ENCODE measurements around the gene DVL2.
"Not testable (repeated sequence)": the region's sequence is repeated elsewhere in the genome, so short reads cannot be mapped to it uniquely, and the experiment has no call there.

The DVL2 gene

DNA sequence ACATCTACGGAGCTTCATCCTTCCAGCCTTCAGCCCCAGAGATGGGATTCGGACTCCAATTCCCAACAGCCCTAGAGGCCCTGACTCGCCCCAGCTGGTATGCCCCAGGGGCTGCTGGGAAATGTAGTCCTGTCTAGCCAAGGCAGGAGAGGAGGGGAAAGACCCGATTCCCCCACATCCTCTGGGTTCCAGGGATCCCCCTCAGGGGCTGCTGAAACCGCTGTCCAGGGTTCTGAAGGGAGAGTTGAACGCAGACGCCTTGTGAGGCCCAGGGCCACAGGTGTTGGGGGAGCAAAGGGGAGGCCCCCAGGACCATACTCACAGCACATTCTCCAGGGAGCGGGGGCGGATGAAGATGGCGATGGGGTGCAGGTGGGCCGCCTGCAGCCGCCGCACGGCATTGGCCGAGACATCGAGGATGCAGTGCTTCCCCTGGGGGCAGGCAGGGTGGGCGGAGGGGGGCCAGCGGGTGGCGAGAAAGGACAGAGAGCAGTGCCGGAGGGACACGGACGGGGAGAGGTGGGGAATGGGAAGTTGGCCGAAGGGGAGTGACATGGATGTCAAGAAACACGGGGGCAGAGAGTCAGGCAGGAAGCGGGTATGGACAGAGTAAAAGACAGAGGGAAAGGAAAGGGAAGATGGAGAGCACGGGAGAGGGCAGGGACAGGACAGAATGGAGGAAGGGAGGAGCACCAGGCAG, 42.6 kb downstream of the DVL2 start:
- DNase-seq = peak in 1 of 2 donors; percentile 39

DNA sequence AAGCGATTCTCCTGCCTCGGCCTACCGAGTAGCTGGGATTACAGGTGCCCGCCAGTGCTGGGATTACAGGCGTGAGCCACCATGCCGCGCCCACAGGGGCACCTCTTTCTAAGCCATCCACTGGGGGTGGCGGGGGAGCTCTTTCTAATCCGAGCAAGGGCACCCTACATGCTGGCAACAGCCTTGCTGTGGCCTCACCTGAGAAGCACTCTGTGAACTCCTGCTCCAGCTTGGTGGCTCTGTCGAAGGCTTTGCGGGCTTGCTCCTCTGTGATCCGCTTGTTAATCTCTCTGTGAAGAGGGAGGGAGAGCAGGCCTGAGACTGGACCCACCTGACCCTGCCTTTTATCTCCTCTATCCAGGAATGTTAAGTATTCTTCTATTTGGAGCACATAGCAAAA, 43.2 kb downstream of the DVL2 start:
- no peak for DNase-seq

DNA sequence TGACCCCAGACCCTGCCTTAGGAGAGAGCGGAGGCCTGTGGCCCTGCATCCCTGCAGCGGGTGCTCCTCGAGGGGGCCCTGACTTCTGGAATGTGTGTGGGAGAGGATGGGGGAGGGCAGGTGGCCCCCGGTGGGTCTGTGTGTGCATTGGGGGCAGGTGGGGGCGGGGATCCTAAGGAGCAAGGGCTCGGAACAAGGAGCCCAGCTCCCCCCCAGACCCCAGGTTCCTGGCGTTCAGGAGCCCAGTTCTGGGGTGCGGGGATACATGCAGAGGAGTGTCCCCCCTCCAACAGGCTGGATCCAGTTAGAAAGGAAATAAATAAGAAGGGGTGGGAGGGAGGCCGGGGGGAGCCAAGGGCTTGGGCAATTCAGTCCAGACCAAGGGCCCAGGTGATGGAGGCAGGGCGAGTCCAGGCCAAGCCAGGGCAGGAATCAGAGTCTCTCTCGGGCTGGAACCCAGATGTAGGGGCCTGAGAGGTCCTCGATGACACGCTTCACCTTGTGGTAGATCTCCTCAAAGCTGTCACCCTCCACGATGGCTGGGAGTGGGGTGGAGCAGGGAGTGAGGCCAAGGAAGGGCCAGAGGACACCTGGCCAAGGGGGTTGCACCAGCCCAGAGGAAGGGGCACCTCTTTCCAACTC, 43.9 kb downstream of the DVL2 start:
- DNase-seq = no peak

DNA sequence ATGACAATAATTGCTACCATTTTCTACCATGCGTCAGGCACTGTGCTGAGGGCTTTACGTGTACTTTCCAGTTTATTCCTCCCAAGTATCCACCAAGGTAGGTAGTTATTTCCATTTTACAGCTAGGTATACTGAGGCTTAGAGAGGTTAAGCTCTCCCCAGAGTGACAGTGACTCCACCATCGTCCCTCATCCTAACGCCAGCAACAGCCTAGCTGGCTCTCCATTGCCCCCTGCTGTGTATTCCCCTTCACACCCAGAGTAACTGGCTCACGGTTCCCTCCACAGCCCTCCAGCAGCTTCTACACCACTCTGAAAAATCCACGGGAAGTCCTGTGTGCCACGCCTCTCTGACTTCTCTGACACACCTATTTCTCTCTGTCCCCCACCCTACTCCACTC, 48.1 kb downstream of the DVL2 start:
- no peak for DNase-seq

DNA sequence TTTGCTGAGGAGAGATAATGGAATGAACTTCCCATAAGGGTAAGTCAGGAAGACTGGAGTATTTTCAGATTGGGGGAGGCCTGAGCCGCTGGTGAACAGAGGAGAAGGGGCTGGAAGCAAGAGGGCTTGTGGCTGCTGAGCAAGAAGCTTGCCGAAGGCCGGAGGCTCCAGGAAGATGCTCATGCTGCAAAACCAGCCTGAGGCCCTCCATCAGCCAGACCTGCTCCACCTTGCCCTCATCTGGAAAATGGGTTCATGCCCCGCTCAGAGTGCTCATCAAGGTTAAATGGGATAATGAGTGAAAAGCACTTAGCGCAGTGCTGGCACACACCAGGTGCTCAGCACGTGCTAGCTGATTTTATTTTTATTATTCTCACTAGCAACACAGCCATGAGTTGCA, 49.7 kb downstream of the DVL2 start:
- no peak for DNase-seq

DNA sequence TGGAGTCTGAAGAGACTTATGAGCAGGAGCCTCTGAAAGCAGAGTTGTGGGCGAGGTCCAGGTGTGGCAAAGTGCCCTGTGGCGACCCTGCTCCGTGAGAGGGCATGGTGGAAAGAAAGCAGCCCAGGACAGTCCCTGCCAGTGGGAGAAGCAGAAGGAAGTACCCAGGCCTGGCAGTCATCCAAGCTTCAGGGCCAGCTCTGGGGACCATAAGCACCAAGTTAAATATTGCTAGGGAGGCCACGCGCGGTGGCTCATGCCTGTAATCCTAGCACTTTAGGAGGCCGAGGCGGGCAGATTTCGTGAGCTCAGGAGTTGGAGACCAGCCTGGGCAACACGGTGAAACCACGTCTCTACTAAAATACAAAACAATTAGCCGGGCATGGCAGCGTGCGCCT, 50.2 kb downstream of the DVL2 start:
- DNase-seq = no peak

DNA sequence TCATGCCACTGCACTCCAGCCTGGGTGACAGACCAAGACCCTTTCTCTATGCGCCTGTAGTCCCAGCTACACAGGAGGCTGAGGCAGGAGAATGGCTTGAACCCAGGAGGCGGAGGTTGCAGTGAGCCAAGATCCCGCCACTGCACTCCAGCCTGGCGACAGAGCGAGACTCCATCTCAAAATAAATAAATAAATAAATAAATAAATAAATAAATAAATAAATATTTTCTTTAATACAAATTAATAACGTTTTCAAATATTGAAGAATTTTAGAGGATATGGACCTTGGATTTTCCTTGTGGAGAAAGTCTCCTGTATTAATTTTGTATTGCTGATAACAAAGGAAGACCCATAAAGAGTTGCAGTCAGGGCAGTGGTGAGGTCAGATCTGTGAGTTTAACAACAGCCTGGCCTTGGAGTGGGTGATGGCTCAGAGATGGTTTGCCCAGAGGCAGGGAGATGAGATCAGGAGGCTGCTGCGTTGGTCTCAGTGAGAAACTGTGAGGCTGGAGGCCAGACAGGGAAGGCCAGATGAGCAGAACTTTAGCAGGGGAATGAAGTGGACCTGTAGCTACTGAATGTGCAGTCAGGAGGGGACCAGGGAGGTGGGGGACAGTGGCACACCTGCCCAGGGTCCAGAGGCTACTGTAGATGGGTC, 50.8 kb downstream of the DVL2 start:
- DNase-seq = no peak

DNA sequence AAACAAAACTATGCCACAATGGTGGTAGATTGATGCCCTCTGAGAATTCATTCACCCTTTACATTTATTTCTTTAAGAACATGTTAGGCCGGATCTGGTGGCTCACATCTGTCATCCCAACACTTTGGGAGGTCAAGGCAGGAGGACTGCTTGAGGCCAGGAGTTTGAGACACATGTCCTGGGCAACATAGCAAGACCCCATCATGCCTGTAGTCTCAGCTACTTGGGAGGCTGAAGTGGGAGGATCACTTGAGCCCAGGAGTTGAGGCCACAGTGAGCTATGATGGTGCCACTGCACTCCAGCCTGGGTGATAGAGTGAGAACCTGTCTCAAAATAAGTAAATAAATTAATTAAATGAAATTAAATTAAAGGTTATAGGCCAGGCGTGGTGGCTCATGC, 52.2 kb downstream of the DVL2 start:
- DNase-seq = not testable (repeated sequence)

DNA sequence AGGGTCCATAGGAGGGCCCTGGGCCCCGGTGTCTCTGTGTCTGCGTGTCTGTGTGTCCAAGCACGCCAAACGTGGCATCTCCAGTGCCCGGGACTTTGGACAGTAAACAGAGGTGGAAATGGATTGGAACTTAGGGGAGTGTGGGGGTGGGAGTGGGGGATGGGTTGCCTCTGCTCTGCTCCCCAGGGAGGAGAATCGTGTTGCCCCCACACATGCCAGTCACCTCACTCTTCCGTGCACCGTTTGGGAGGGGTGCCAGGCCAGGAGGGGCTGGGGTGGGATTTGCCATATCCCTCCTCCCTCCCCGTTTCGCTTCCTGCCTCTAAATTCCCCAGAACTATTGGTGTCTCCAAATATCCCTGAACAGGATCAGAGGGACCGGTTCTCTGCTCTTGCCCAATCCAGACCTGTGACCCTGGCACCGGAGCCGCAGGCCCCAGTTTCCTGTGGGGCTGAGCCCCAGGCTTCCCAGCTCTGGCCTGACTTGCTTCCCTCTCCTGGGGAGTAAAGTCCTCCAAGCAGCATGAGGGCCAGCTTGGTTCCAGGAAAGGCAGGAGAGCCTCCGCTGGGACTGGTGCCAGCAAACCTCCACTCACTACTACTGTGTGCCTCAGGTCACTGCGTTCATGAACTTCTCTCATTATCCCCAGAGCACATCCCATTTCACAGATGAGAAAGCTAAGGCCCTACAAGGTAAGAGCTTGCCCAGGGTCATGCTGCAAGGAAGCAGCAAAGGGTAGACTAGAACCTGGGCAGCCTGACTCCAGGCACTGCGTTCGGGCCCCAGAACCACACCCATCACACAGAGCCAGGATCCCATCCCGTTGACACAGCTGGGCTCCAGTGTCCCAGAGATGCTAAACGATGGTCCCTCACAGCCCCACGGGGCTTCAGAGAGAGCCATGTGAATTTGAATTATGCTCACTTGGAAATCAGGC, 54.7 kb downstream of the DVL2 start, which contains the start of gene ASGR1:
Gene ASGR1 (minus strand): TSS at position 54 of the 938 bp plus-strand sequence. CDS start 807 bp downstream, outside the sequence.
- no peak for DNase-seq

DNA sequence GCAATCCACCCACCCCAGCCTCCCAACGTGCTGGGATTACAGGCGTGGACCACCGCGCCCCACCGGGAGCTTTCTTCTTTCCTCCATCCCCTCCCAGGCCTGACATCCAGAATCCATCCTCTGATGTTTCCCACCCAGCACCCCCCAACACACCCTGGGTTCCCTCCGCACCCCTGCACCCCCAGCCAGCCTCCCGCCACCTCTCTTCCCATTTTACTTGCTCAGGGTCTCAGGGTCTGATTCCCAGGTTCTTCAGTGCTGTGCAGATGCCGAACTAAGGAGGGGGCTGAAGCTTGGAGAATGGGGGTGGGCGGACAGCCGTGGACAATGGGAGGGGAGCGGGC, 55.4 kb downstream of the DVL2 start:
- no peak for DNase-seq

DNA sequence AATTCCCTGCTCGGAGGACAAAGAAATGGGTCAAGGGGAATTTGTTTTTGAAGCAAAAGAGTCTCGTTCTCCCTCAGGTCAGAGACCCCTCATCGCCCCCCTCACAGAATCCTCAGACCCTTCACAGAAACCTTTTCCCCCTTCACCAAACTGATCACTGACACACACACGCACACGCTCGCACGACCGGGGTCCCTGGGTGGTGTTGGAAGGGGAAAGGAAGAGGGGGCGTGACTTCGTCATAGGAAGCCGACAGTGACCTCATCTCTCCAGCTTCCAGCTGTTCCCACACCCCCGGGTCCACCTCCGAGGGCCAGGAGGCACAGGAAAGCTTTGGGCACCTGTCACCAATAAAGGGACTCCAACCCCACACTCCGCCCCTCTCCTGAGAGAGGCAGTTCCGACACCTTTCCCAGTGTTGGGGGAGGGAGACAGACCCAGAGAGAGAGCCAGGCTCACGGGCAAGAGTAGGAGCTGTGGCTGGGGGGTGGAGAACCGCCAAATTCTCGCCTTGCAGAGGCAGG, 56.3 kb downstream of the DVL2 start:
- DNase-seq = no peak

DNA sequence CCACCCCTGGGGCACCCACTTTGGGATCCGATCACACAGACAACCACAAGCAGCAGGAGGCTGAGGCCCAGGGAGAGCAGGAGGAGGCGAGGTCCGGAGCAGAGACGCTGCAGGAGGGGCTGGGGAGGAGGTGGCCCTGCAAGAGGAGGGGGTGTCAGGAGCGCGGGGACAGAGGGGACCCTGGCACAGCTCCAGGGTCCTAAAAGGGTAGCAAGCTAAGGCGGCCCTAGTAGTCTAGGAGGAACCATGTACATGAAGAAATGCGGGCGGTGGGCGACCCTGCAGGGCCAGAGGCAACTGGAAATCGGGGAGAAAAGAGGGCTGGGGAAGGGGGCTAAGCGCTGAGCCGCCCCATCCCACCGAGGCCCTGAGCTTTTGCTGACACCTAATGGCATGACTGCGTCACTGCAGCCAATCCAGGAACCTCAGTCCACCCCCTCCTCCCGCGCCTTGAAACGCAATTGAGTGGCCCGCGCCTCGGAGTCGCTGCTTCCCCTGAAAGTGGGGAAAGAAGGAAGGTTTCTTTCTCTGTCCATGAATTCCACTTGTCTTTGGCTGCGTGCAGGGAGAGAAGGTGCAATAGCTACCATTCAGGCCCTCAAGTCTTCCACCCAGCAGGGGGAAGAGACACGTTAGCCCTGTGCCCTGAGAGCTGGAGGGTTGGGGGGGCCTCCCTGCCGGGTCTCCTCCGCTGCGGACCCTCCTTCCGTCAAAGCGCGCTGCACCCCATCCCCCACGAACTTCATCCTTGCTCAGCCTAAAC, 56.9 kb downstream of the DVL2 start:
- DNase-seq = peak; percentile 69 to 71

DNA sequence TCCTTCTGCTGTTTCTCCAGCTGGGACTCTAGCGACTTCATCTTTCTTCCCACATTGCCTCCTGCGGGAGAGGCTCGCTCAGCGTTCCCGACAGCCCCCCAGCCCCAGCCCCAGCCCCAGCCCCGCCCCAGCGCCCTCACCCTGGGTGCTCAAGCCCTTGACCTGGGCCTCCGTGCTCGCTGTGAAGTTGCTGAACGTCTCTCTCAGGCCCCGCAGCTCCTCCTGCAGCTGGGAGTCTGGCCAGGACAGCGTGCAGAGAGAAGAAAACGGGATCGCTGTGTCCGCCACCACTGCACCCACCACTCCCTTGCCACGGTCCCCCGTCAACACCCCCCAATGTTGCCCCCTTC, 57.5 kb downstream of the DVL2 start:
- DNase-seq = no peak

DNA sequence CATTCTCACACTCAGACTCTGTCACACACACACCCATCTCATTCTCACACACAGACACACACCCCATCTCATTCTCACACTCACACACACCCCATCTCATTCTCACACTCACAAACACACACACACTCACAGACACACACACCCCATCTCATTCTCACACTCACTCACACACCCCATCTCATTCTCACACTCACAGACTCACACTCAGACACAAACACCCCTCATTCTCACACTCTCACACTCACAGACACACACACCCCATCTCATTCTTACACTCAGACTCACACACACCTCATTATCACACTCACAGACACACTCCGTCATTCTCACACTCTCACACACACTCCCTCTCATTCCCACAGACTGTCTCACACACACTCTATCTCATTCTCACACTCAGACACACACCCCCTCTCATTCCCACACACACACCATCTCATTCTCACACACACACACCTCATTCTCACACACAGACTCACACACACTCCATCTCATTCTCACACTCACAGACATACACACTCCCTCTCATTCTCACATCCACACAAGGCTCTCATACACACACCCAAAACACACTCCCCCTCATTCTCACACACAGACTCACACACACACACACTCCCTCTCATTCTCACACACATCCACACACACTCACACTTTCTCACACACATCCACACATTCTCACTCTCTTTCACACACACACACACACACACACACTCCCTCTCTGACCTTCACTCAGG, 58.0 kb downstream of the DVL2 start:
- DNase-seq = no peak

Measured in stimulated activated CD4-positive, alpha-beta T cell treated with anti-CD3 and anti-CD28 coated beads, Interleukin-2, amount 100 ng/mL, for 24 hours (primary cell).